ENCODE results near the gene ZNF821.
"Not testable (repeated sequence)": the region's sequence is repeated elsewhere in the genome, so short reads cannot be mapped to it uniquely, and the experiment has no call there.

ZNF821 gene

DNA sequence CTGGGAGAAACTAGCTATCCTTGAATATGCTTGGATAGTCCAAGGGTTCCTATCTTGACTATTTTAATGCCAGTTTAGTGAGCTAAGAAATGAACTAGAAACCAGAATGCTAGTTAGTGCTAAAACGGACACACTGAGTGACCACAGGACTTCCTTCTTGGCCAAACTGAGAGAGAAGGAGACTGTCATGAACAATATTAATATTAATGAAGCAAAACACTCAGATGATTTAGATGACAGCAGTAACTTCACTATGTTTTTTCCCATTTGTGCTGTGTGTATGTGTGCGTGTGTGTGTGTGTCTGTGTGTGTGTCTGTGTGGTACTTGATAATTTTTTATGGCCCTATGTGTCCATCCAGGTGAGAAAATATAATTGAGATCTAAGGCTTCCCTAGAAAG lies 40.4 kb downstream of the ZNF821 start:
- peaks cover 27% of the 10 kb centered on the region for H3K79me2 ChIP-seq (ENCODE audit: insufficient read depth, low read length)
- no peaks in the 10 kb centered on the region for H3K9me3 ChIP-seq (ENCODE audit: insufficient read depth, low read length, severe bottlenecking)
- peaks cover 20% of the 10 kb centered on the region; the same call in 1 of the 2 replicates for H4K20me1 ChIP-seq (ENCODE audit: insufficient read depth, low read length)
- H3K9ac ChIP-seq (ENCODE audit: low read depth, low read length) = no peak overlapping the region
- DNase-seq = no peak
- no peak overlapping the region for H3K27ac ChIP-seq (ENCODE audit: low read length)
- peaks cover 24% of the 10 kb centered on the region for H3K4me1 ChIP-seq (ENCODE audit: insufficient read depth, low read length)
- H2AFZ ChIP-seq (ENCODE audit: low read depth, low read length) = no peak overlapping the region
- peaks cover 12% of the 10 kb centered on the region for H3K36me3 ChIP-seq (ENCODE audit: insufficient read depth, low read length)
- TF ChIP-seq, protein P1, sequence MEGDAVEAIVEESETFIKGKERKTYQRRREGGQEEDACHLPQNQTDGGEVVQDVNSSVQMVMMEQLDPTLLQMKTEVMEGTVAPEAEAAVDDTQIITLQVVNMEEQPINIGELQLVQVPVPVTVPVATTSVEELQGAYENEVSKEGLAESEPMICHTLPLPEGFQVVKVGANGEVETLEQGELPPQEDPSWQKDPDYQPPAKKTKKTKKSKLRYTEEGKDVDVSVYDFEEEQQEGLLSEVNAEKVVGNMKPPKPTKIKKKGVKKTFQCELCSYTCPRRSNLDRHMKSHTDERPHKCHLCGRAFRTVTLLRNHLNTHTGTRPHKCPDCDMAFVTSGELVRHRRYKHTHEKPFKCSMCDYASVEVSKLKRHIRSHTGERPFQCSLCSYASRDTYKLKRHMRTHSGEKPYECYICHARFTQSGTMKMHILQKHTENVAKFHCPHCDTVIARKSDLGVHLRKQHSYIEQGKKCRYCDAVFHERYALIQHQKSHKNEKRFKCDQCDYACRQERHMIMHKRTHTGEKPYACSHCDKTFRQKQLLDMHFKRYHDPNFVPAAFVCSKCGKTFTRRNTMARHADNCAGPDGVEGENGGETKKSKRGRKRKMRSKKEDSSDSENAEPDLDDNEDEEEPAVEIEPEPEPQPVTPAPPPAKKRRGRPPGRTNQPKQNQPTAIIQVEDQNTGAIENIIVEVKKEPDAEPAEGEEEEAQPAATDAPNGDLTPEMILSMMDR (IDR thresholded peaks at IDR 0.05; ENCODE audit: borderline replicate concordance, extremely low read depth, low read length, poor library complexity, severe bottlenecking) = no peak
- TF ChIP-seq EZH2 (IDR thresholded peaks at IDR 0.05; ENCODE audit: borderline replicate concordance, low read depth, low read length, severe bottlenecking) = no peak
- ATAC-seq (ENCODE audit: insufficient read depth, low read depth) = no peak
- no peaks in the 10 kb centered on the region for H3K27me3 ChIP-seq (ENCODE audit: insufficient read depth, low read length, poor library complexity)
- H3K4me2 ChIP-seq (ENCODE audit: insufficient read depth, low read length) = no peak overlapping the region
- H3K4me3 ChIP-seq (ENCODE audit: low read depth in 1 of 2, low read length in 2 of 2) = no peak overlapping the region

DNA sequence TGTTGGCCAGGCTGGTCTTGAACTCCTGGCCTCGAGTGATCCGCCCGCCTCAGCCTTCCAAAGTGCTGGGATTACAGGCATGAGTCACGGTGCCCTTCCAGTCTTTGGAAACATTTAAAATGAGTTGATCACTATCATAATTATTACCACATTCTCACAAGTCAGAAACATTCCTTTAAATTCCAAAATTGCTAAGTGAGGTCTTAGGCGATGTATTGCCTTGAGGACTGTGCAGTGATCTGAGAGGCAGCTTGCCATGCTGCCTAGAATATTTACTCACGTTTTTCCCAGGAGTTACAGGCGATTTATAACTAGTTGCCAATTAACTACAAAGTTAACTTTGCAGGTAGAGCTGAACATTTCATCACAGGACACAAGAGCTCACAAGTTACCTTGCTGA lies 43.9 kb downstream of the ZNF821 start:
- no peaks in the 10 kb centered on the region for H3K79me2 ChIP-seq (ENCODE audit: insufficient read depth, low read length)
- no peak overlapping the region for H2AFZ ChIP-seq (ENCODE audit: low read depth, low read length)
- no peaks in the 10 kb centered on the region for H4K20me1 ChIP-seq (ENCODE audit: insufficient read depth, low read length)
- H3K27ac ChIP-seq (ENCODE audit: low read length) = no peak overlapping the region
- ATAC-seq (ENCODE audit: insufficient read depth, low read depth) (no peak), DNase-seq (no peak)
- H3K9me3 ChIP-seq (ENCODE audit: insufficient read depth, low read length, severe bottlenecking) = no peaks in the 10 kb centered on the region
- no peak overlapping the region for H3K4me2 ChIP-seq (ENCODE audit: insufficient read depth, low read length)
- no peaks in the 10 kb centered on the region for H3K36me3 ChIP-seq (ENCODE audit: insufficient read depth, low read length)
- TF ChIP-seq, protein P1 (IDR thresholded peaks at IDR 0.05; ENCODE audit: borderline replicate concordance, extremely low read depth, low read length, poor library complexity, severe bottlenecking) = no peak
- no peak for TF ChIP-seq EZH2 (IDR thresholded peaks at IDR 0.05; ENCODE audit: borderline replicate concordance, low read depth, low read length, severe bottlenecking)
- H3K4me3 ChIP-seq (ENCODE audit: low read depth in 1 of 2, low read length in 2 of 2) = no peak overlapping the region
- H3K4me1 ChIP-seq (ENCODE audit: insufficient read depth, low read length) = peaks cover 2% of the 10 kb centered on the region
- H3K27me3 ChIP-seq (ENCODE audit: insufficient read depth, low read length, poor library complexity) = no peaks in the 10 kb centered on the region
- H3K9ac ChIP-seq (ENCODE audit: low read depth, low read length) = no peak overlapping the region

GRCh38 chr16:71837150-71837549 lies 46.8 kb downstream of the ZNF821 start:
- H2AFZ ChIP-seq (ENCODE audit: low read depth, low read length) = no peak overlapping the region
- no peak overlapping the region for H3K9ac ChIP-seq (ENCODE audit: low read depth, low read length)
- H3K4me2 ChIP-seq (ENCODE audit: insufficient read depth, low read length) = no peak overlapping the region
- H3K27me3 ChIP-seq (ENCODE audit: insufficient read depth, low read length, poor library complexity) = no peaks in the 10 kb centered on the region
- no peak overlapping the region for H3K4me3 ChIP-seq (ENCODE audit: low read depth in 1 of 2, low read length in 2 of 2)
- H3K9me3 ChIP-seq (ENCODE audit: insufficient read depth, low read length, severe bottlenecking) = no peaks in the 10 kb centered on the region
- no peaks in the 10 kb centered on the region for H4K20me1 ChIP-seq (ENCODE audit: insufficient read depth, low read length)
- no peaks in the 10 kb centered on the region for H3K36me3 ChIP-seq (ENCODE audit: insufficient read depth, low read length)
- H3K27ac ChIP-seq (ENCODE audit: low read length) = no peak overlapping the region
- no peak for TF ChIP-seq EZH2 (IDR thresholded peaks at IDR 0.05; ENCODE audit: borderline replicate concordance, low read depth, low read length, severe bottlenecking)
- TF ChIP-seq, protein P1 (IDR thresholded peaks at IDR 0.05; ENCODE audit: borderline replicate concordance, extremely low read depth, low read length, poor library complexity, severe bottlenecking) = no peak
- ATAC-seq (ENCODE audit: insufficient read depth, low read depth) (no peak), DNase-seq (no peak)
- no peaks in the 10 kb centered on the region for H3K79me2 ChIP-seq (ENCODE audit: insufficient read depth, low read length)
- no peaks in the 10 kb centered on the region for H3K4me1 ChIP-seq (ENCODE audit: insufficient read depth, low read length)

DNA sequence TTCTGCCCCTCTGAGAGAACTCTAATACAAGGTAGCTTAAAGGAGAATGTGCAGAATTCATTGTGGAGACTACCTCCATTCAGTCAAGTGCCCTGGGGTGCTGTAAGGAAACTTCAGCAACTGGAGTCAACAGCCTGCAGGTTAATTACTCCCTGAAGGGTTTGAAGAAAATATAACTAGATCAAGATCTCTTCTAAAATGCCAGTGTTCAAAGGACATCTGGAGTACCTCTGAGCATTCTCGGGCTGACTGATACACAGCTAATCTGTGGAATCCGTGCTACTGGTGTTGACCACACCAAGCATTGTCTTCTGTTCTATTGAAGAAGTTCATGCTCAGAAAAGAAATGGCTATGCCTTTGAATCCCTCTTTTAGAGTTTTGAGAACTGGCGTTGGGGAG lies 49.7 kb downstream of the ZNF821 start:
- H3K79me2 ChIP-seq (ENCODE audit: insufficient read depth, low read length) = no peaks in the 10 kb centered on the region
- H2AFZ ChIP-seq (ENCODE audit: low read depth, low read length) = no peak overlapping the region
- H3K4me2 ChIP-seq (ENCODE audit: insufficient read depth, low read length) = no peak overlapping the region
- no peak overlapping the region for H3K9ac ChIP-seq (ENCODE audit: low read depth, low read length)
- H3K27me3 ChIP-seq (ENCODE audit: insufficient read depth, low read length, poor library complexity) = no peaks in the 10 kb centered on the region
- no peaks in the 10 kb centered on the region for H3K36me3 ChIP-seq (ENCODE audit: insufficient read depth, low read length)
- TF ChIP-seq, protein P1 (IDR thresholded peaks at IDR 0.05; ENCODE audit: borderline replicate concordance, extremely low read depth, low read length, poor library complexity, severe bottlenecking) = no peak
- no peak for TF ChIP-seq EZH2 (IDR thresholded peaks at IDR 0.05; ENCODE audit: borderline replicate concordance, low read depth, low read length, severe bottlenecking)
- no peaks in the 10 kb centered on the region for H4K20me1 ChIP-seq (ENCODE audit: insufficient read depth, low read length)
- DNase-seq (no peak), ATAC-seq (ENCODE audit: insufficient read depth, low read depth) (no peak)
- no peak overlapping the region for H3K27ac ChIP-seq (ENCODE audit: low read length)
- H3K4me1 ChIP-seq (ENCODE audit: insufficient read depth, low read length) = no peaks in the 10 kb centered on the region
- no peaks in the 10 kb centered on the region for H3K9me3 ChIP-seq (ENCODE audit: insufficient read depth, low read length, severe bottlenecking)
- no peak overlapping the region for H3K4me3 ChIP-seq (ENCODE audit: low read depth in 1 of 2, low read length in 2 of 2)

- H4K20me1 ChIP-seq (ENCODE audit: insufficient read depth, low read length); H3K36me3 ChIP-seq (ENCODE audit: insufficient read depth, low read length); H3K79me2 ChIP-seq (ENCODE audit: insufficient read depth, low read length); H3K27ac ChIP-seq (ENCODE audit: low read length); H2AFZ ChIP-seq (ENCODE audit: low read depth, low read length); H3K9me3 ChIP-seq (ENCODE audit: insufficient read depth, low read length, severe bottlenecking); ATAC-seq (ENCODE audit: insufficient read depth, low read depth); DNase-seq; H3K4me1 ChIP-seq (ENCODE audit: insufficient read depth, low read length); H3K27me3 ChIP-seq (ENCODE audit: insufficient read depth, low read length, poor library complexity); H3K9ac ChIP-seq (ENCODE audit: low read depth, low read length); H3K4me3 ChIP-seq (ENCODE audit: low read depth in 1 of 2, low read length in 2 of 2); H3K4me2 ChIP-seq (ENCODE audit: insufficient read depth, low read length): not testable (repeated sequence)
Measured at GRCh38 chr16:71832112-71832511, 51.9 kb downstream of the ZNF821 start.

All from DND-41 (cell line).